SK-N-MC (cell line): Measurements from ENCODE around the gene SLC24A1.

ENCODE experiments used
- EZH2 ChIP-seq: fragments of 200-600 bp; sonication (generic); IDR thresholded peaks from one replicate; pipeline ENCODE4 v1.6.1; 2017; ENCODE audit warnings: antibody characterized with exemption
- FOXP2 ChIP-seq: optimal IDR thresholded peaks from 2 replicates; pipeline ENCODE3; 2011; ENCODE audit warnings: mild to moderate bottlenecking, moderate library complexity; ENCODE audit not compliant: insufficient read depth; ENCODE audit errors: extremely low read length, control extremely low read depth
- POLR2AphosphoS5 ChIP-seq: IDR thresholded peaks from 2 replicates; pipeline ENCODE4 v1.6.1; 2012; ENCODE audit warnings: mild to moderate bottlenecking, low read depth, low read length, borderline replicate concordance

GRCh38 chr15:65680544-65680943 lies 58.8 kb downstream of the SLC24A1 start:
- no peak for TF ChIP-seq EZH2
- TF ChIP-seq POLR2AphosphoS5, result no peak
- no peak for TF ChIP-seq FOXP2
